Stimulated activated CD8-positive, alpha-beta memory T cell treated with anti-CD3 and anti-CD28 coated beads, Interleukin-15, amount 100 ng/mL, for 48 hours (primary cell): ENCODE measurements around the gene KRT3.
"Not testable (repeated sequence)": the region's sequence is repeated elsewhere in the genome, so short reads cannot be mapped to it uniquely, and the experiment has no call there.

Experiments
- DNase-seq, 2 donors: peaks; one replicate each; pipeline ENCODE4 v3.0.0-alpha.2; 2020; ENCODE audit warnings: low read depth in 2 of 2

The KRT3 gene

GRCh38 chr12:52760623-52761022, 35.3 kb downstream of the KRT3 start:
- DNase-seq = no peak

GRCh38 chr12:52759695-52760094, 36.2 kb downstream of the KRT3 start:
- no peak for DNase-seq

GRCh38 chr12:52759218-52759617, 36.7 kb downstream of the KRT3 start:
- DNase-seq = no peak

- DNase-seq = no peak
These were observed 38.3 kb downstream of the KRT3 start for GRCh38 chr12:52757449-52758176.

- DNase-seq = no peak
These were observed 39.5 kb downstream of the KRT3 start for GRCh38 chr12:52756281-52756960.

GRCh38 chr12:52755533-52755932, 40.4 kb downstream of the KRT3 start:
- DNase-seq = no peak

- DNase-seq = no peak
These were observed 41.8 kb downstream of the KRT3 start for GRCh38 chr12:52754135-52754534.

GRCh38 chr12:52753283-52753682, 42.6 kb downstream of the KRT3 start:
- DNase-seq = no peak

- no peak for DNase-seq
These were observed 43.4 kb downstream of the KRT3 start for GRCh38 chr12:52752516-52752915.

GRCh38 chr12:52751795-52752194, 44.1 kb downstream of the KRT3 start:
- DNase-seq = no peak

- not testable (repeated sequence) for DNase-seq
These were observed 45.4 kb downstream of the KRT3 start for GRCh38 chr12:52750532-52750931.

GRCh38 chr12:52749827-52750226, 46.1 kb downstream of the KRT3 start:
- no peak for DNase-seq

GRCh38 chr12:52748578-52748977, 47.3 kb downstream of the KRT3 start:
- no peak for DNase-seq

GRCh38 chr12:52745554-52745953, 50.4 kb downstream of the KRT3 start:
- DNase-seq = no peak

- no peak for DNase-seq
These were observed 51.3 kb downstream of the KRT3 start for GRCh38 chr12:52744493-52745156.

GRCh38 chr12:52742822-52743457, 53.0 kb downstream of the KRT3 start:
- no peak for DNase-seq

- DNase-seq = no peak
These were observed 53.7 kb downstream of the KRT3 start for GRCh38 chr12:52742196-52742580.

GRCh38 chr12:52741375-52742195, 54.3 kb downstream of the KRT3 start:
- DNase-seq = peak; percentile 6 to 23

- DNase-seq = no peak
These were observed 55.3 kb downstream of the KRT3 start for GRCh38 chr12:52740584-52740983.

GRCh38 chr12:52739963-52740362, 56.0 kb downstream of the KRT3 start:
- DNase-seq = no peak
